IMR-90 (cell line): Measurements from ENCODE around the gene MARCHF6. TPM values are rescaled to one million over a fixed set of nuclear protein-coding genes. Genes with fewer than 3 reads are reported as not detected.

Experiments
- ATAC-seq: fragments of 200-7000 bp; cut with Tn5 transposase; 2 replicates; pipeline ENCODE4 v1.9.1; 2020; ENCODE audit warnings: low read depth, mild to moderate bottlenecking, moderate library complexity
- BruUV-seq: library from RNA; stranded (reverse); fragments of 400-500 nt; replicated peaks from 2 replicates; lab custom pipeline; 2021; lab: Mats Ljungman, UMichigan
- CTCF ChIA-PET: fragments of 300-600 bp; formaldehyde crosslinking; extraction: SDS; loops from one replicate; lab custom pipeline; 2021; ENCODE audit warnings: antibody characterized with exemption; lab: Yijun Ruan, JAX
- POLR2A ChIA-PET: fragments of 300-600 bp; sonication (Branson Sonifier 250); formaldehyde crosslinking; loops from one replicate; lab custom pipeline; 2022; ENCODE audit warnings: antibody characterized with exemption; ENCODE audit not compliant: unreplicated experiment; lab: Charles Lee
- DNase-seq: peaks from one replicate; pipeline ENCODE4 v3.0.0; 2013
- H2AFZ ChIP-seq: replicated peaks from 2 replicates; pipeline ENCODE3; 2013; ENCODE audit warnings: low read length, mild to moderate bottlenecking; ENCODE audit not compliant: poor library complexity
- H2AK5ac ChIP-seq: 2 replicates; pipeline ENCODE4 v1.6.1; 2013; ENCODE audit warnings: low read depth, low read length, inconsistent platforms
- H2AK9ac ChIP-seq: replicated peaks from 2 replicates; pipeline ENCODE3; 2013; ENCODE audit warnings: mild to moderate bottlenecking, low read depth, low read length, moderate library complexity; ENCODE audit not compliant: poor library complexity
- H2BK120ac ChIP-seq: 2 replicates; pipeline ENCODE4 v1.6.1; 2013; ENCODE audit warnings: low read depth, low read length, inconsistent platforms
- H2BK15ac ChIP-seq: 3 replicates; pipeline ENCODE4 v1.6.1; 2013; ENCODE audit warnings: low read depth, low read length, inconsistent platforms
- H2BK20ac ChIP-seq: 2 replicates; pipeline ENCODE4 v1.6.1; 2013; ENCODE audit warnings: low read depth, mild to moderate bottlenecking, inconsistent platforms, low read length, moderate library complexity
- H2BK5ac ChIP-seq: 2 replicates; pipeline ENCODE4 v1.6.1; 2013; ENCODE audit warnings: mild to moderate bottlenecking, low read depth, low read length, inconsistent platforms; ENCODE audit not compliant: poor library complexity, severe bottlenecking
- H3K14ac ChIP-seq: replicated peaks from 2 replicates; pipeline ENCODE4 v1.6.1; 2013; ENCODE audit warnings: low read depth, low read length, inconsistent platforms
- H3K18ac ChIP-seq: 2 replicates; pipeline ENCODE4 v1.6.1; 2013; ENCODE audit warnings: low read depth, low read length, control low read depth
- H3K23ac ChIP-seq: 2 replicates; pipeline ENCODE4 v1.6.1; 2013; ENCODE audit warnings: low read depth, low read length, inconsistent platforms
- H3K27ac ChIP-seq: 2 replicates; pipeline ENCODE4 v1.5.1; 2013; ENCODE audit warnings: mild to moderate bottlenecking, control low read depth, low read length; ENCODE audit not compliant: insufficient read depth
- H3K27me3 ChIP-seq: 2 replicates; pipeline ENCODE4 v1.6.1; 2013; ENCODE audit warnings: low read length; ENCODE audit not compliant: control insufficient read depth, insufficient read depth
- H3K36me3 ChIP-seq: 2 replicates; pipeline ENCODE4 v1.6.1; 2013; ENCODE audit warnings: low read length, mixed read lengths; ENCODE audit not compliant: control insufficient read depth, insufficient read depth
- H3K4ac ChIP-seq: 2 replicates; pipeline ENCODE4 v1.6.1; 2013; ENCODE audit warnings: low read depth, low read length, inconsistent platforms
- H3K4me1 ChIP-seq: 2 replicates; pipeline ENCODE4 v1.6.1; 2013; ENCODE audit warnings: low read length, mixed read lengths; ENCODE audit not compliant: control insufficient read depth, insufficient read depth
- H3K4me2 ChIP-seq: 2 replicates; pipeline ENCODE4 v1.6.1; 2013; ENCODE audit warnings: low read depth, mild to moderate bottlenecking, control low read depth, low read length, moderate library complexity
- H3K4me3 ChIP-seq: 2 replicates; pipeline ENCODE4 v1.5.1; 2013; ENCODE audit warnings: low read depth, mild to moderate bottlenecking, control low read depth, low read length, moderate library complexity; ENCODE audit not compliant: insufficient read depth
- H3K56ac ChIP-seq: 2 replicates; pipeline ENCODE4 v1.6.1; 2013; ENCODE audit warnings: low read length, inconsistent platforms; ENCODE audit not compliant: insufficient read depth; ENCODE audit errors: extremely low read depth
- H3K79me1 ChIP-seq, 2 experiments: 2 replicates each; pipeline ENCODE4 v1.6.1; 2013; ENCODE audit warnings: low read length in 2 of 2, inconsistent platforms in 1 of 2, low read depth in 1 of 2
- H3K9ac ChIP-seq: 2 replicates; pipeline ENCODE4 v1.6.1; 2013; ENCODE audit warnings: low read depth, low read length, control low read depth
- H3K9me1 ChIP-seq: 2 replicates; pipeline ENCODE4 v1.6.1; 2013; ENCODE audit warnings: low read length, inconsistent platforms; ENCODE audit not compliant: insufficient read depth
- H3K9me3 ChIP-seq: 2 replicates; pipeline ENCODE4 v1.6.1; 2013; ENCODE audit warnings: low read length; ENCODE audit not compliant: control insufficient read depth, insufficient read depth
- H4K20me1 ChIP-seq: 2 replicates; pipeline ENCODE4 v1.6.1; 2013; ENCODE audit warnings: low read length, inconsistent platforms; ENCODE audit not compliant: insufficient read depth
- H4K5ac ChIP-seq: 2 replicates; pipeline ENCODE4 v1.6.1; 2013; ENCODE audit warnings: mild to moderate bottlenecking, low read depth, low read length, control low read depth
- H4K8ac ChIP-seq, 2 experiments: 2 replicates each; pipeline ENCODE4 v1.6.1; 2013; ENCODE audit warnings: low read depth in 2 of 2, low read length in 2 of 2, control low read depth in 1 of 2, inconsistent platforms in 1 of 2
- H4K91ac ChIP-seq: 2 replicates; pipeline ENCODE4 v1.6.1; 2013; ENCODE audit warnings: low read depth, low read length, inconsistent platforms; ENCODE audit not compliant: insufficient read depth
- BHLHE40 ChIP-seq: fragments of 150-350 bp; IDR thresholded peaks from 2 replicates; pipeline ENCODE4 v1.6.1; 2016; ENCODE audit warnings: mild to moderate bottlenecking, low read depth, low read length
- CEBPB ChIP-seq: IDR thresholded peaks from 2 replicates; pipeline ENCODE4 v1.6.1; 2012; ENCODE audit warnings: low read depth, low read length, improper control_type of control experiment
- CHD1 ChIP-seq: IDR thresholded peaks from 2 replicates; pipeline ENCODE4 v1.6.1; 2012; ENCODE audit warnings: low read depth, low read length, improper control_type of control experiment
- FOS ChIP-seq: fragments of 150-350 bp; IDR thresholded peaks from 2 replicates; pipeline ENCODE4 v1.6.1; 2016; ENCODE audit warnings: low read depth, low read length
- MAFK ChIP-seq: IDR thresholded peaks from 2 replicates; pipeline ENCODE4 v1.6.1; 2012; ENCODE audit warnings: low read depth, low read length, improper control_type of control experiment
- MAZ ChIP-seq: IDR thresholded peaks from 2 replicates; pipeline ENCODE4 v1.6.1; 2012; ENCODE audit warnings: low read depth, mild to moderate bottlenecking, low read length, improper control_type of control experiment, moderate library complexity, borderline replicate concordance
- MXI1 ChIP-seq: IDR thresholded peaks from 2 replicates; pipeline ENCODE4 v1.6.1; 2012; ENCODE audit warnings: low read depth, mild to moderate bottlenecking, low read length, moderate library complexity, borderline replicate concordance
- NFE2L2 ChIP-seq: fragments of 150-350 bp; IDR thresholded peaks from 2 replicates; pipeline ENCODE4 v1.6.1; 2016; ENCODE audit warnings: low read depth, mild to moderate bottlenecking, low read length
- RAD21 ChIP-seq: IDR thresholded peaks from 2 replicates; pipeline ENCODE4 v1.6.1; 2012; ENCODE audit warnings: low read length, improper control_type of control experiment
- RCOR1 ChIP-seq: IDR thresholded peaks from 2 replicates; pipeline ENCODE4 v1.6.1; 2012; ENCODE audit warnings: mild to moderate bottlenecking, low read length, improper control_type of control experiment; ENCODE audit not compliant: insufficient replicate concordance
- SMC3 ChIP-seq: fragments of 150-350 bp; IDR thresholded peaks from 2 replicates; pipeline ENCODE4 v1.6.1; 2016; ENCODE audit warnings: low read depth, mild to moderate bottlenecking, antibody characterized with exemption, low read length, moderate library complexity
- WGBS, 2 experiments: methylation state at CpG; one replicate each; pipeline versions ENCODE4 v1.1.5 to v1.1.7; 2013; ENCODE audit warnings: missing lambda C conversion rate in 2 of 2; ENCODE audit not compliant: insufficient read length in 1 of 2; ENCODE audit errors: extremely low coverage in 2 of 2; 5-methylcytosine and 5-hydroxymethylcytosine counted together
- dilution Hi-C: fragments of 300-500 bp; cut with HindIII; formaldehyde crosslinking; loops from one replicate; pipeline ENCODE4 v1.14.3; 2018; ENCODE audit warnings: low sequenced_read_pairs; ENCODE audit not compliant: unreplicated experiment
- in situ Hi-C: fragments of 300-500 bp; cut with MboI; formaldehyde crosslinking; loops from 3 replicates; pipeline ENCODE4 v1.14.3; 2019; ENCODE audit warnings: low sequenced_read_pairs, inconsistent platforms, mixed read lengths
- intact Hi-C: fragments of 100-400 bp; cut with micrococcal nuclease; formaldehyde crosslinking; loops from 2 replicates; pipeline ENCODE4 v1.10.0; 2022
- polyA plus RNA-seq, 3 experiments: library from polyadenylated mRNA; depleted of rRNA; stranded (reverse); fragments of >200 nt; gene quantifications; 2 replicates each; pipeline ENCODE4 v1.2.3, GENCODE V29; 2012; ENCODE audit warnings: low replicate concordance in 1 of 3
- total RNA-seq: library from RNA; depleted of rRNA; stranded (reverse); fragments of >200 nt; gene quantifications from 2 replicates; pipeline ENCODE4 v1.2.3, GENCODE V29; 2012
- TF ChIP-seq, protein P1 (sequence below): fragments of 150-350 bp; IDR thresholded peaks from 2 replicates; pipeline ENCODE4 v1.6.1; 2017; ENCODE audit warnings: mild to moderate bottlenecking, antibody characterized with exemption, low read length, low read depth
- TF ChIP-seq, protein P2 (sequence below): conservative IDR thresholded peaks from 2 replicates; pipeline ENCODE4 v1.5.1; 2012; ENCODE audit warnings: mild to moderate bottlenecking, low read depth, low read length, improper control_type of control experiment
- TF ChIP-seq, protein P3 (sequence below): fragments of 150-350 bp; IDR thresholded peaks from 2 replicates; pipeline ENCODE4 v1.6.1; 2016; ENCODE audit warnings: low read depth, mild to moderate bottlenecking, low read length, moderate library complexity, borderline replicate concordance

Gene MARCHF6
- total and polyA plus RNA-seq, 2 of the 4 experiments (the other 2 are of a cell fraction), result 55.2 to 62.6 TPM

DNA sequence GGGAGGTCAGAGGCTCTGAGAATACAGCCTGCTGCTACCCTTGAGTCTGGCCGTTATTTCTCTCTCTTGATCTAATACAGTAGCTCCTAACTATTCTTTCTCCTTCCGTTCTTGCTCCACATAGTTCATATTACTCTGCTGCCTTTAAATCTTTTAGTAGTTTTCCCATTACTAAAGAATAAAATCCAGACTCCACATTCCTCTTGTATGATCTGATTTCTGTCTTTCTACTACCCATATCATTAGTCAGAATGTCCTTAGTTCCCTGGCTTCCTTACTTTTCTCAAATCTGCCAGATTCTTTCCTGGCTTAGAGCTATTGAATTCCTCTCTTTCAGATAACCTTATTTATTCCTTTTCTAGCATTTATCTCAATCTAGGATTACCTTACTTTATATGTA, 40.0 kb downstream of the MARCHF6 start:
- Histone ChIP-seq H3K27ac (no peak overlapping the region), H3K9ac (no peak overlapping the region), H4K20me1 (peaks cover 12% of the 10 kb centered on the region), H2BK15ac (no peak overlapping the region), H3K36me3 (peaks cover 36% of the 10 kb centered on the region), H3K9me3 (no peaks in the 10 kb centered on the region), H3K23ac (no peak overlapping the region), H2BK5ac (no peak overlapping the region), H3K18ac (no peak overlapping the region), H3K56ac (no peak overlapping the region), H3K14ac (no peak overlapping the region), H4K91ac (no peak overlapping the region), H3K4me1 (peaks cover 2% of the 10 kb centered on the region), H3K27me3 (no peaks in the 10 kb centered on the region), H3K9me1 (peaks cover 6% of the 10 kb centered on the region), H2BK20ac (no peak overlapping the region), H3K79me1 (peaks cover 22 to 49% of the 10 kb centered on the region in 2 experiments), H3K4ac (no peak overlapping the region), H2AK9ac (no peak overlapping the region), H4K5ac (no peak overlapping the region), H3K4me3 (no peak overlapping the region), H3K4me2 (no peak overlapping the region), H2AK5ac (no peak overlapping the region), H4K8ac (no peak overlapping the region), H2AFZ (no peak overlapping the region), H2BK120ac (no peak overlapping the region)
- POLR2A ChIA-PET, result no interaction called here
- dilution Hi-C loops (no loop called here), intact Hi-C loops (no loop called here), in situ Hi-C loops (no loop called here)
- BruUV-seq, result no TSS peak
- DNase-seq (peak; percentile 60), ATAC-seq (peak; percentile 65)
- CTCF ChIA-PET, result no interaction called here
- WGBS, 2 experiments, result 80% methylated on average over 1 of the region's 2 CpGs; no CpG with 5 or more reads in 1 of the 2 experiments
- TF ChIP-seq, protein P1, sequence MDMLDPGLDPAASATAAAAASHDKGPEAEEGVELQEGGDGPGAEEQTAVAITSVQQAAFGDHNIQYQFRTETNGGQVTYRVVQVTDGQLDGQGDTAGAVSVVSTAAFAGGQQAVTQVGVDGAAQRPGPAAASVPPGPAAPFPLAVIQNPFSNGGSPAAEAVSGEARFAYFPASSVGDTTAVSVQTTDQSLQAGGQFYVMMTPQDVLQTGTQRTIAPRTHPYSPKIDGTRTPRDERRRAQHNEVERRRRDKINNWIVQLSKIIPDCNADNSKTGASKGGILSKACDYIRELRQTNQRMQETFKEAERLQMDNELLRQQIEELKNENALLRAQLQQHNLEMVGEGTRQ, result no peak
- TF ChIP-seq RAD21 (no peak), CHD1 (no peak), MAFK (no peak), MXI1 (no peak), MAZ (no peak), SMC3 (no peak), BHLHE40 (no peak), FOS (no peak), NFE2L2 (no peak), CEBPB (no peak), RCOR1 (no peak)
- TF ChIP-seq, protein P2, sequence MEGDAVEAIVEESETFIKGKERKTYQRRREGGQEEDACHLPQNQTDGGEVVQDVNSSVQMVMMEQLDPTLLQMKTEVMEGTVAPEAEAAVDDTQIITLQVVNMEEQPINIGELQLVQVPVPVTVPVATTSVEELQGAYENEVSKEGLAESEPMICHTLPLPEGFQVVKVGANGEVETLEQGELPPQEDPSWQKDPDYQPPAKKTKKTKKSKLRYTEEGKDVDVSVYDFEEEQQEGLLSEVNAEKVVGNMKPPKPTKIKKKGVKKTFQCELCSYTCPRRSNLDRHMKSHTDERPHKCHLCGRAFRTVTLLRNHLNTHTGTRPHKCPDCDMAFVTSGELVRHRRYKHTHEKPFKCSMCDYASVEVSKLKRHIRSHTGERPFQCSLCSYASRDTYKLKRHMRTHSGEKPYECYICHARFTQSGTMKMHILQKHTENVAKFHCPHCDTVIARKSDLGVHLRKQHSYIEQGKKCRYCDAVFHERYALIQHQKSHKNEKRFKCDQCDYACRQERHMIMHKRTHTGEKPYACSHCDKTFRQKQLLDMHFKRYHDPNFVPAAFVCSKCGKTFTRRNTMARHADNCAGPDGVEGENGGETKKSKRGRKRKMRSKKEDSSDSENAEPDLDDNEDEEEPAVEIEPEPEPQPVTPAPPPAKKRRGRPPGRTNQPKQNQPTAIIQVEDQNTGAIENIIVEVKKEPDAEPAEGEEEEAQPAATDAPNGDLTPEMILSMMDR, result no peak
- TF ChIP-seq, protein P3, sequence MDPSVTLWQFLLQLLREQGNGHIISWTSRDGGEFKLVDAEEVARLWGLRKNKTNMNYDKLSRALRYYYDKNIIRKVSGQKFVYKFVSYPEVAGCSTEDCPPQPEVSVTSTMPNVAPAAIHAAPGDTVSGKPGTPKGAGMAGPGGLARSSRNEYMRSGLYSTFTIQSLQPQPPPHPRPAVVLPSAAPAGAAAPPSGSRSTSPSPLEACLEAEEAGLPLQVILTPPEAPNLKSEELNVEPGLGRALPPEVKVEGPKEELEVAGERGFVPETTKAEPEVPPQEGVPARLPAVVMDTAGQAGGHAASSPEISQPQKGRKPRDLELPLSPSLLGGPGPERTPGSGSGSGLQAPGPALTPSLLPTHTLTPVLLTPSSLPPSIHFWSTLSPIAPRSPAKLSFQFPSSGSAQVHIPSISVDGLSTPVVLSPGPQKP, result no peak
